ENCODE data around the gene CDH2.

Gene CDH2

DNA sequence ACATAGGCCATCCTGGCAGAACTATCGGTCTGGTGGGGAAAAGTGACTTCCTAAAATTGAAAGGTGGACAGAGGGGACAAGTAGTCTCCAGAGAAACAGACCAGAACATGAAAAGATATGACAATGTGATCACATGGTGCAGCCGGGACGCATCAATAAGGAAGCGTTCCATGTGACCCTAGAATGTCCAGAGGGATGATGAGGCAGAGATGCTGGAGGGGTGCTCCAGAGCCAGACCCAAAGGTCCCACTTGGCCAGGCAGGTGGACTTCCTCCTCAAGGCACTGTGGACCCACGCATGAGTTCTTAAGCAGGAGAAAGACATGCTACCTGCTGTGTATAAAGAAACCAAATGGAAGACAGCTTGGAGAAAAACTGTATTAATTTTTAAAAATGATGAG lies 50.2 kb downstream of the CDH2 start:
- no peak for DNase-seq

DNA sequence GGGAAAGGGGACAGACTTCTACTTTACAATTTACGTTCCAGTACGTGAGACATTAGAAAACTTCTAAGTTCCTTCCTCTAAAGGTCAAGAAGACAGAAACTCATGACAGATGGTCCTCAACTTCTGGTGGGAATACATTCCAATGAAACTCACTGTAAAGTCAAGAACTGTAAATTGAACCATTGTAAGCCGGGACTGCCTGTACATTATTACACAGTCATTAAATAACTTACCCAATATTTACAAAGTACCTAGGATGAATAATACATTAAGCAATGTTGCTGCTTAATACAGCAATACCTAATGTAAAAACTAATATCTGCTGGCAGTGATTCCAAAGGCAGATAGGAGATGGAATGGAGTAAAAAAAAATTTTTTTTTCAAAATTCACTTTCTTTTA lies 51.9 kb downstream of the CDH2 start:
- no peak for DNase-seq

DNA sequence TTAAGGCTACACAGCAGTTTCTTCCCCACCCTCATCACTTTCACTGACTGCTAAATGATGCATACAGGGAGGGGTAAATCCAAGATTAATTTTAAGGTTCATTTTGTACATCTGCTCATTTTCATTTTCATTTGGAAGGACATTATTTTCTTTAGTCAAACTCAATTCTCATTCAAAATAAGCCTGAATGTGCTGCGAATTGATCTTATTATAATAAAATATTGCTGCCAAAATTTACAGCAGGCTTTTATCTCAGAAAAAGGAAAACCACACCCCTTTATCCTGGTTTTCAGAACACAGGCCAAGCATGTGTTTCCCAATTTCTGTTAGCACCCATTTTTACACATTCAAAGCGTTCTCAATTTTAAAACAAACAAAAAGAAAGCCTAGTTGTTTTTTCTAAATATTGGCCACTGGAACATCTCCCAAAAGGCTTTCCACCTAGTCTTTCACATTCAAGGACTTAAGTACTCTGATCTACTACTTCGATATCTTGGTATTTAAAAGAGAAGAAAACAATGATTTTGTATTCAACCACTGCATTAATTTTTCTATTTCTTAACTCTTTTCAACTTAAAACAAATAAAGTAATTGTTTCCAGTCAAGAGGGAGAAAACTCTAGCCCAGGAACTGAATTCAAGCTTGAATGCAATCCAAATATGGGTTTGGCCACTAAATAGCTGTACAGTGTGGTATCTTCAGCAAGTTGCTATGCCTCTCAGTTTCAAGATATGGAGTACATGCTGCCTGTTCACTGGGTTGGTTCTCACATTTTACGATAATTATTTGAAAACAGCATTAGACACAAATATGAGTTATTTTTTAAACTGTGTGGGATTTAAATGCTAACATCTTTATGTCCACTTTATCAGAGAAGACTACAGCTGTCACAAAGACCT lies 52.5 kb downstream of the CDH2 start:
- no peak for DNase-seq

DNA sequence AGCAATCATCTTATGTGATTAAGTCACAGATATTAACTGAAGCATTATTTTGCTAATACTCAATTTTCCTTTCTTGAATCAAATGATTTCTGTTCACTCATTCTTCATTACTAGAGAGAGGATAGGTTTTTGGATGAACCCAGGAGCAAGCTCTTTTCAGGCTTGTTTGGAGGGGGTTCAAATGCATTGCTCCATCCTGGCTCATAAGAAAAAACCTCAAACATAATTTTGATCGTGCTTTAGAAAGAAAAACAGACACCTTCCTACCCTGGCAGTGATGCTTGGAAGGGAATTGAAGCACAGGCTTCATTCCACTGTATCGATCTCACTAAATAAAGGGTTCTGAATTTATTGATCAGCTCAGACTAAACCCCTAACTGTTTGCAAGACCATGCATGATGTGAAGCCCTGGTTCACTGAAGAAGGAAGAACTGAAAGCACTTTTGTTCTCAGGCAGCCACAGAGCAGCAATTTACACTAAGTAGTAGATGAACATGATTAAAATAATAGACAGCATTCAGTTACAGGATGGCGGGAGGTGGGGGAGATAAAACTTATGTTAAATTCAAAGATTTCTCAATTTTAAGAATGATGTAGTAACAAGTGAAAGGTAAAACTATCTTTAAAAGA lies 53.4 kb downstream of the CDH2 start:
- no peak for DNase-seq

DNA sequence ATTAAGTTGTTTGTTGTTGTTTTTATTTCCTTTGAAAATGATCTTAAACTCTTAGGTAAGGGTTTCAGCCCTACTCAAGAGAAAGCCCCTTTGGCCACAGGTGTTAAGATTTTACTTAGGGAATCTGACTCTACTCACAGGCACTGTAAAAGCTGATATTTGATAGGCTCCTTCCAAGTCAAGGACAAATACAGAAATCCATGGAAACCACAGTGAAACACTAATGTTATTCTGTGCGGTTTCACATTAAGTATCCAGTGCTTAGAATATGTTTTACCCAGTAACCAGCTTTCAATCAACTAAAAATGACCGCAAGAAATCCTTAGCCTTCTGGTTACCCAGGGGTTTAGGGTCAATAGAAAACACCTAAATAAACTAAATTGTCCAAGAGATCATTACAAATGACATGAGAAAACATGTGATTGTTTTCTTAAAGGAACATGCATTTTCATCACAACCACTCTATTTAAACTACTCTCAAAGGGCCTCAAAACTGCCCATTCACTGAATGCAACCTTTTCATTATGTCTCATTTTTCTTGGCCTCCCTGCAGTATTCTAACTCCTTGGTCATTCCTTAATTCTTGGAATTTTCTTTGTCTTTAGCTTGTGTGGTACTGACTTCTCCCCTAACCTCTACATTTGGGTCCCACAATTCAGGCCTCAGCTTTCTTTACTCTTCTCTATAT lies 56.0 kb downstream of the CDH2 start:
- no peak for DNase-seq

DNA sequence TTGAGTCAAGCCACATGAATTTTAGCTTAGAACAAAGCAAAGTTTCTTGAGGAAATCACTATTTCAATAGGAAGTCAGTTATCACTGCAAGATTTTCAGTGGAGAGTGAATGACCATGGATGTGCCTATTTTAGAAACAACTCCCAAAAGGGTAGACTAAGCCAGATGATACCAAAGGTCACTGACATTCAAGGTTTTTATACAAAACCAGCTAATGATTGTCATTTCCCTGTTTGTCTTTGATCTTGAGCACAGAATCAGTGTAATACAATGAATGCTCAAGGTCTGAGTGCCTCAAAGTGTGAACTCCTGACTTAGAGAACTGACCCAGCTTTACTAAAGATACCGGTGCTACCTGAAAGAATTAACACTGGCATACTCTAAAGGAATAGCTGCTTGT lies 60.5 kb downstream of the CDH2 start:
- no peak for DNase-seq

DNA sequence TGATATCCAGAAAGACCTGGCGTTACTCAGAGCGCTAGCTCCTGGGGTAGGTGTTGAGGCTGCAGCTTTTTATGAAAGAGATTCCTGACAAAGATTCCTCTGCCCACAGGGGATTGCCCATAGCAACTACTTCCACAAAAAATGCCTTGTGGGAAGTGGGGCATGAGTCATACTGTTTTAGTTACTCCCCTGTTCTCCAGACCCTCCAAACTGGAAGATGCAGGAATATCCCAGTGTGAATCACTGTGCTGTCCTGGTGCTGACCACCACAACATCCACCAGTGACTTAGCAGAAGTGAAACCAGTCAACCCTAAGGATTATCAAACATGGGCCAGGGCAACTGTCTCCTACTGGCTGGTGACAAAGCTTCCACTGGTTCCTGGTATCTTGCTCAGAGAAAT lies 61.8 kb downstream of the CDH2 start:
- DNase-seq, result no peak

DNA sequence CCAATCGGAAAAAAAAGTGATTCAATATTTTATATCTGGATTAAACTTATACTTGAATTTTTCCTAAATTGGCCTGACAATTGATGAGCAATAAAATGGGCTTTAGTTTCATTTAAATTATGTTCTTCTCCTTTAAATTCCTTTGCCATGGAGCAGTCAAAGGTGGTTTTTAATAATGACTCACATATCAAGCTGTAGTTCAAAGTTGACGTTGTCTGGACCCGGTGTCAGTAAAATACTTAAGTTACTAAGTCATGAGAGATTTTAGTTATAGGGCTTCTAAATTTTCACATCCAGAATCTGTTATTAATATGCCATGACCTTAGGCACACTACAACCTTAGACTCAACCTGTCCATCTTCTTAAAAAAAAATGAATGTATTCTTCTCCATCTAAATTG lies 62.5 kb downstream of the CDH2 start:
- no peak for DNase-seq

DNA sequence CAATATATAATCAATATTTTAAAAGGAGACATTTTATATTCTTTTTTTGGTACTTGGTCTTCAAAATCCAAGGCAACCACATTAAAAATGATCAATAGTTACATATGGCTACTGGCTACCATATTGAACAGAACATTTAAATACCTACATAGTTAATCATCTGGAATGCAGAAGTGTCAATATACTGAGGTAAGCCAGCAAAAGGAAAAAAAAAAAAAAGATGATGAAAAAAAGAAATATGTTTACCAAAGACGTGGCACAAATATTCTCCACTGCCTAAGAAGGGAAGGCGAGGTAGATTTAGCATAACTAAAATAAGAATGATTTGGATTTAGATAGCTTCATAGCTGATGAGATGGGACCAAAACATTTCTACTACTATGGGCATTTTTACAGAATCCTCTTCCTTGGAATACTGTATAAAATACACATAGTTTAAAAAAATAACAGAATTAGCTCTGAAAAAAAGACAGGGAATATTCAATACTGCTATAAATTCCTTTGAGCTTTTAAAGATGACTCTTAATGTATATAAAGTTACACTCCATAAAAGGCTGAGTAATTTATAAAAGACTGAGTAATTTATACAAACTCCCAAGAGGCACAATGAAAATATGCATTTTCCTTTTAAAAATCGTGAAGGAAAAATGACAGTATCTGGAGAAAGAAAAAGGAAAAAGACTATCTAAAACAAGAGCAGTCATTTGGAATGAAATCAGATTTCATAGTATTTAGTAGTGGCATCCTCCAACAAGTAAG lies 63.5 kb downstream of the CDH2 start:
- no peak for DNase-seq

DNA sequence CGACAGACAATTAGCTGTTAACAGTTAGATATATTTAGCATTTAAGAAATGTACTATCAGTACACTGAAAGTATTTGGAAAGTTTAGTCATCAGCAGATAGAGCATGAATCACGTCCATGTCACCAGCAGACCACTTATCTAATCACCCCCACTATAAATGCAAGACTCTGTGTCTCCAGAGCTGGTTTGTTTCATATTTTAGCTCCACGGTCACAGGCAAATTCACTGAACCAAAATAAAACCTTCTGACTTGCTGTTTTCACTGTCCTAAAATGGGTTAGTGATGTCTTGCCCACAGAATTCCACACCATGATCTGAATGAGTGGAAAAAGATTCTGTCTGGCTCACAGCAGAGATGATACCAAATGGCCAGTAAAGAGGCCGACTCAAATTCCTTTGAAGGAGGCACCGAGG lies 64.9 kb downstream of the CDH2 start:
- no peak for DNase-seq

DNA sequence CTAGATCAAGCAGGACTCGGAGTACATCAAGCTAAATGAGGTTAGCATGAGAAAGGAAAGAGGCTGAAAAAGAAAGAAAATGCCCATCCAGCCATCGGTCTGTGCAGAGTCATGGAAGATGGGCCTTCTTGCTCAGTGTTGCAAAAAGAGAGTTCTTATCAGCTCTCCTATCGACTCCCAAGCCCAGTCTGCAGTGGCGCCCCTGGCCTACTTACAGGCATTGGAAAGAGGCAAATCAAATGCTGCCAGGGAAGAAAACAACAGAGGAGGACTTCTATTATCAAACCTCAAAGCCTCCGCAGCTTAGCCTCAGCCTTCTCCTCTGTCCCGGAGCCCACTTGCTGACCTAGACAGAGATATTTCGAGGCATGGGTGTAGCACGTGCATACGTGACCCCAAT lies 66.0 kb downstream of the CDH2 start:
- DNase-seq, result no peak

DNA sequence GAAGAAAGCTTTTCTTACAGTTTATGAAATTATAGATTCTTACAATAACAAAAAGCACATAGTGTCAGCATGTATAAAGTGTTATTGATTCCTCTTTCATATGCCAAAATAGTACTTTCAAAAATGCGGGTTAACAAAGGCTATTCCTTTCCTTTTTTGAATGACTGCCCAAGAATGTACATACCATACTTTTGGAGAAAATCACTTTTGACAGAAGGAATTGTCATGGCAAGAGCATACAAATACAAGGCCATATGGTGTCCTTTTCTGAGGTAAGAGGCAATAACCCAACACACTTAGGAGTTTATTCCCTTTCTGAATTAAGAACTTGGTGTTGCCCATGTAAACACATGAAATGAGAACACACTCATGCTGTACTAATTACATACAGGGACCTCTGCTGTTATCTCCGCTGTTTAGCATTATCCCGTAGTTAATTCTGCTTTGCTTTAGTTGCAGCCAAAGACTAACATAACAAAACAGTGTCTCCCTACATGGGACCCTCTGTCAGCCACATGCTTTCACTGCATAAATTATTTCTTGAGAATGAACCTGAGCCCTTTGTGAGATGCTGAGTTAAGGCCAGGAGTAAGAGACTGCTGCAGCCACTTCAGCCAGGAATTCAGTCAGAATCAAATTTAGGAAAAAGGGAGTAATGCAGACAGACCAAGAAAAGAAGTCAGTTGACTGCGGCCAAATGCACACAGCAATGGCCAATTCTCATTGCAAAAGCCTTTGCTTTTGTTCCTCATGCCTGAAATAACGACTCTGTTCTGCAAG lies 67.0 kb downstream of the CDH2 start:
- DNase-seq, result no peak

DNA sequence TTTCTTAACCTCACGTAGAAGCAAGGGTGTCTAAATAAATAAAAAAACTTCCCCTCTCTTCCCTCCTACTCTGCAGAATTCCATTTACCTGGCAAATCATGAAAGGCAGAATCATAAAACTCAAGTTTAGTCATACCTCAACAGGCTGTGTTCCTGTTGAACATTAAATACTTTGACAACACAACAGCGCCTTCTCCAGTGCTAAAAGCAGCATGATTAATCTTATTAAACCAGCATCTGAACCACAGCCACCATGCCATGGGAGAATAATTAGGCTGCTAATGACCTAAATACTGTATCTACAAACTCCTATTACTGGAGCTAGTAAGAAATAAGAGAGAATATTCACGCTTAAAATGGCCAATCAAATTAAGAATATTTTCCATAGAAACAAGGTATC lies 68.1 kb downstream of the CDH2 start:
- DNase-seq, result no peak

DNA sequence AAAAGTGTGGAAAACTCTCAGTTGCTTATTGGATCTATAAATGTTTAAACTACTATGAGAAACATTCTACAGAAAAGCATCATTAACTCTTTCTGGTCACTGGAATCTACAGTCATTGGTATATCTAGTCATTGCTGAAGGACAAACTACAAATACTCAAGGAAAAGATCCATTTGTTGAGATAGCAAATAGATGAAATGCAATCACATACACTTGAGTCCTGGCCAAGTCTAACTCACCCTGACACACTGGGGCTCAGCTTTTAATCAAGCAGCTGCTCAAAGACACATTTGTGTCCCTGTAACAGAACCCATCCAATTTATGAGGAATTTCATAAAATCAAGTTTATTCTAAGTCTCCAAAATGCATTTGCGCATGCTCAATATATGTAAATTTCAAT lies 68.7 kb downstream of the CDH2 start:
- DNase-seq, result no peak

DNA sequence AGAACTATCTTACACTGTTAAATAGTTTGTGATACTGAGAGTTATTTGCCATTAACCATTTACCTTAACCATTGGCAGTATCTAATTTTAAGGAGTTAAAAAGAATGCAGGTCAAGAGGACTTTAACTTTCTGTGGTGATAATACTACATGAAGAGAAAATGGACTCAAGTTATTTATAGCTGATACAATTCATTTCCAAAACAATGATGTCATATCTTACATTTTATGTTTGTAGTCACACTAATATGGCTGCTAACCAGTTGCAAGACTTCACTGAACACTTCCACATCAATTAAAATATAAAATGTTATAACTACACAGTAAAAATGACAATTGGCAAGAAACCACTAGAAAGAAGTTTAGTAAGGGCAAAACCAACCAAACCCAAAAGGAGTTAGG lies 77.7 kb downstream of the CDH2 start:
- DNase-seq, result no peak

DNA sequence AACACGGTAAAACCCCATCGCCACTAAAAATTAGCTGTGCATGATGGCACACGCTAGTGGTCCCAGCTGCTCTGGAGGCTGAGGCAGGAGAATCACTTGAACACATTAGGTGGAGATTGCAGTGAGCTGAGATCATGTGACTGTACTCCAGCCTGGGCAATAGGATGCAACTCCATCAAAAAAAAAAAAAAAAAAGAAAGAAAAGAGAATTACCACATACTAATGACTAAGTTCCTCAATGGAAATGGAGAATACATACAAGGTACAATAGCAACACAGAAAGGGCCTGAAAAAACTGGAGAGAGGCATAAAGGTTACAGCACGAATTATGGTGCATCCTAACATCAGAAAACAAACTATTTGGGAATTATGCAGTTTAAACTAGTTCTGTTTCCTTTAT lies 81.3 kb downstream of the CDH2 start:
- no peak for DNase-seq

DNA sequence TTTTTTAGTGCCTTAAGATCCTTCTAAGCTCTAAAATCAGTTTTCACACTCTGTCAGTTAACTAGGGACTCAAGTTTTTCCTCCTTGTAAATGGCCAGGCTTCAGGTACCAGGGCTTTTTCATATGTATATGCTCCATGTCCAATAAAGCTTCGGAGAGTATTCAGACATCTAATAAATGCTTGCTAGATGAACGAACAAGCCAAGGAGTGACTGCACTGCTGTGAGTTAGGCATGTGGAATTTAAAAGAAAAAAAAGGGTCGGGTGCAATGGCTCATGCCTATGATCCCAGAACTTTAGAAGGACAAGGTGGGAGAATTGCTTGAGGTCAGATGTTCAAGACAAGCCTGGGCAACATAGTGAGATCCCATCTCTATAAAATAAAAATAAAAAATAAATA lies 81.9 kb downstream of the CDH2 start:
- DNase-seq, result no peak

DNA sequence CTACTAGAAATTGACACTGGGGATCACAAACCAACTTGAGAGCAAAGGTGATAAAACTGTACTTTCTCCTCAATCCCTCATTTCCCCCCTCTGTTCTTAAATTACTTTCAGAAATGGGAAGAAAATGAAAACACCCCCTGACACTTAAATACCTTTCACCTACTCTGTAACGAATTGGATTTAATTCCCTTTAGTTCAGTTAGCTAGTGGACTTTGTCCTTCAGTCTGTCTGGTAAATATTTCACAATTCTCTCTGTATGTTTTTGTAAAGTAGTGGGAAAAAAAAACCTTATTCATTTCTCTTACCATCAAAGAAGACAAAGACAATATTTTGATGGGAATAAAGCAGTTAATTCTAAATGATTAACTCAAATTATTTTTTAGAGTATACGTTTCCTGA lies 85.7 kb downstream of the CDH2 start:
- DNase-seq, result no peak

DNA sequence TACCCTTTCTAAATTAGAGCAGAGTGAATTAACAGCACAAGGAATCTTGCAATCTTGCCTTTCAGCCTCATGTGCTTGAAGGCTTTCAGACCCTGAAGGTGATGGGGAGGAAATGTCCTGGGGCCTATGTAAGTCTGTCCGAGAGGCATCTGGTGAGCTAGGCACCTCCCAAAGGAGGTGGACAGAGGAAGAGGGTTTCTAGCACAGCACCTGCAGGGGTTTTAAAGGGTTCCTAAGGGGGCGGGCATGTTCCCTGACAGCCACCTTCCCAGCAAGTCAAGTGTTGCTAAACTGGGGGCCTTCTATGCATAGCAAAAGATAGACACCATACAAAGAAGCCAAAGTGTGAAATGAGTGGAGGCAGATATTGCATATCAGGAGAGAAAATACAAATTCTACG lies 88.5 kb downstream of the CDH2 start:
- DNase-seq, result no peak

DNA sequence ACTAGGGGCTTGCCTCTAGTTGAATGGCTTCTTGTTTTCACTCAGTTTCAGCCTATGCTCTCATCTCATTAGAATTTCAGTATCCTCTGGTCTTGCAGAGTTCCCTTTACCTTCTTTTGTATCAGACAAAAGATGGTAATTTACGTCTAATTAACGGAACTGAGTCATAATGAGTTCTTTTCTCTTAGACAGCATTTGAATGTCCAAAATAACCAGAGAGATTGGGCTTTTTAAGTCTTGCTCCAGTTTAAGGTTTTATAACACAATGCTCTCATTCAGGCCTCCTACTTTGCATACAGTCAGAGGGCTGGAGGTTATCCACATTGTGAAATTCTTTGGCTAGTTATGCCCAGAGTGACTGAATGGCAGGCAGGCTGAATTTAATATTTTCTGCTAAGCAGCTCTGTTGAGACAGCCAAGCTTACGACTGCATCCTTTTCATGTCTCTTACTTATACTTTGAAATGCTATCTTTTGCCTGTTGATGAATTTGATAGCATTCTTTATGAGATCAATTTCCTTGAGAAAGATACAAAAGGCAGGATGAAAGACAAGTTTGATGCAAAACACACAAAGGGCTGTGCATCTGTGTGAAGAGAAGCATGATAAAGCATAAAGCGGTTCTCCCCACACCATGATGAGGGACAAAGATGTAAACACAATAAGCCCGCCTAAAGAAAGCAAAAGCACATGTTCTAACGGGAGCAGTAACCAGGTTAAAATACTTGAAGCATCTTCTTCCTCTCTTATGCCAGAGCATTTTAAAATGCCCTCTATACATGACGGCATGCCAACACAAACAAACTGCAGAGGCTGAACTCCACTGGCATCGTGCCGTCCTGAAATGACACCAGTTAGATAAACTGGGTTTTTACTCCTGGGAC lies 90.0 kb downstream of the CDH2 start:
- DNase-seq, result no peak

DNA sequence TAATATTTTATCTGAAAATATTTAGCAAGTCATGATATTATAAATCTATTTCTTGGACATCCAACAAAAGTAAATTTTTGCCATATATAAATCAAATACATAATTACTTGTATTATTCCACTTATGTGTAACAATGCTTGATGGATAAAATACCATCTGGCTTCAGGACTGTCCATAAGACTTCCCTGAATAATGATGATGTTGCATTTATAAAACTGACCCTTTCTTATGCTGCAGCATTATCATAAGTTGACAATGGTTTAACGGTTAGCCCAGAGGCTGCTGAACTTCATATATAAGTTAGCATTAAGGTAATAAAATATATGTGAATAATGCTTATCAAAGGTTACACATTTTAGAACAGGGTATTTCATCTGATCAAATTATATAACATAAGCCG lies 95.4 kb downstream of the CDH2 start:
- no peak for DNase-seq
